ENCODE data around the gene PLP1.

DNA sequence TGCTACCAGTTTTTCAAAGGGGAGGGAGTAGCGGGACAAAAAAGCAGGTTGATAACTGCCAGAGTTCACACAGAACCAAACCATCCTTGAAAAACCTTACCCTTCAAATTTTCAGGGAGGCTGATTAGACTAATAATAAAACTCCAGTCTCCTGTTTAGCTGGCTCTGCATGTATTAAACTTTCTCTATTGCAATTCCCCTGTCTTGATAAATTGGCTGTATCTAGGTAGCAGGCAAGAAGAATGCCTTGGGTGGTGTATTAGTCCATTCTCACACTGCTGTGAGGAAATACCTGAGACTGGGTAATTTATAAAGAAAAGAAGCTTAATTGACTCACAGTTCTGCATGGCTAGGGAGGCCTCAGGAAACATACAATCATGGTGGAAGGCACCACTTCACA is 18.1 kb upstream of the PLP1 start:
- no peak for TF ChIP-seq POLR2A (IDR thresholded peaks at IDR 0.05)
- TF ChIP-seq, protein P1, sequence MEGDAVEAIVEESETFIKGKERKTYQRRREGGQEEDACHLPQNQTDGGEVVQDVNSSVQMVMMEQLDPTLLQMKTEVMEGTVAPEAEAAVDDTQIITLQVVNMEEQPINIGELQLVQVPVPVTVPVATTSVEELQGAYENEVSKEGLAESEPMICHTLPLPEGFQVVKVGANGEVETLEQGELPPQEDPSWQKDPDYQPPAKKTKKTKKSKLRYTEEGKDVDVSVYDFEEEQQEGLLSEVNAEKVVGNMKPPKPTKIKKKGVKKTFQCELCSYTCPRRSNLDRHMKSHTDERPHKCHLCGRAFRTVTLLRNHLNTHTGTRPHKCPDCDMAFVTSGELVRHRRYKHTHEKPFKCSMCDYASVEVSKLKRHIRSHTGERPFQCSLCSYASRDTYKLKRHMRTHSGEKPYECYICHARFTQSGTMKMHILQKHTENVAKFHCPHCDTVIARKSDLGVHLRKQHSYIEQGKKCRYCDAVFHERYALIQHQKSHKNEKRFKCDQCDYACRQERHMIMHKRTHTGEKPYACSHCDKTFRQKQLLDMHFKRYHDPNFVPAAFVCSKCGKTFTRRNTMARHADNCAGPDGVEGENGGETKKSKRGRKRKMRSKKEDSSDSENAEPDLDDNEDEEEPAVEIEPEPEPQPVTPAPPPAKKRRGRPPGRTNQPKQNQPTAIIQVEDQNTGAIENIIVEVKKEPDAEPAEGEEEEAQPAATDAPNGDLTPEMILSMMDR (IDR thresholded peaks at IDR 0.05) = no peak

Measured in esophagus squamous epithelium (tissue), 4 donors.